GM18907 (cell line): ENCODE data around the gene ITGA8.
"Not testable (repeated sequence)": the region's sequence is repeated elsewhere in the genome, so short reads cannot be mapped to it uniquely, and the experiment has no call there.

Source experiments
- ATAC-seq: cut with Tn5 transposase; IDR thresholded peaks from one replicate; pipeline ENCODE4 v1.9.1; 2021; ENCODE audit warnings: mild to moderate bottlenecking, moderate library complexity; ENCODE audit not compliant: unreplicated experiment

Gene ITGA8

DNA sequence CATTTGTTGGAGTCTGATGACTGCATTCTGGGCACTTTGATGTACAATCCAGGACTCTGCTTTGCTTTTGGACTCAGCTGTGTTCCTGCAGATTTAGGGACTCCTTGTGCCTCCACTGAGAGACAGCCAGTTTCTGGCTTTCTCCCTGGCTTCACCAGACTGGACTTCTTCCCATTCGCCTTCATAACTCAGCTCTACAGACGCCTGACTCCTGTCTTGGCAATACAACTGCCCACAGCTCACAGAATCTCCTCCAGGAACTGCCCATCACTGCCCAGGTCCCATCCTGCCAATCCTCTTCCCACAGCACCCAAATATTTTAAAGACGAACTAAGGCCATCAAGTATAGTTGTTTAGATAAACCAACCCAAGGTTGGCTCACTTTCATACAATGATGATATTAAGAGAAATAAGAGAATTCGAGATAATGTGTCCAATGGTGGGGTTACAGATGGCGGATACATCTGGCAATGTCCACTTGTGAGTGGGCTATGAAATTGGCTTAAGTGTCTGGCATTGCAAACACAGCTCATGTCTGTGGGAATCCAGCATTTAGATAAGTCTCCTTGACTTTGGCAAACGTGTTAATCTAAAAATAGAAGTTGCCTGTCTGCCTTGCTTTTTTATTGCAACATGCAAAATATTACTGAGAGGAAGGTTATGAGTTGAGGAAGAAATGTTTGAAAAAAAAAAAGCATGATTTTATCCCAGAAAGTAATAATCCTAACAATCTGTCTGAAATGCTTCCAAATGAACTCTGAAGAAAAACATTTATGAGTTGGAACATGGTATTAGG is 95.1 kb downstream of the ITGA8 start:
- ATAC-seq, result no peak

DNA sequence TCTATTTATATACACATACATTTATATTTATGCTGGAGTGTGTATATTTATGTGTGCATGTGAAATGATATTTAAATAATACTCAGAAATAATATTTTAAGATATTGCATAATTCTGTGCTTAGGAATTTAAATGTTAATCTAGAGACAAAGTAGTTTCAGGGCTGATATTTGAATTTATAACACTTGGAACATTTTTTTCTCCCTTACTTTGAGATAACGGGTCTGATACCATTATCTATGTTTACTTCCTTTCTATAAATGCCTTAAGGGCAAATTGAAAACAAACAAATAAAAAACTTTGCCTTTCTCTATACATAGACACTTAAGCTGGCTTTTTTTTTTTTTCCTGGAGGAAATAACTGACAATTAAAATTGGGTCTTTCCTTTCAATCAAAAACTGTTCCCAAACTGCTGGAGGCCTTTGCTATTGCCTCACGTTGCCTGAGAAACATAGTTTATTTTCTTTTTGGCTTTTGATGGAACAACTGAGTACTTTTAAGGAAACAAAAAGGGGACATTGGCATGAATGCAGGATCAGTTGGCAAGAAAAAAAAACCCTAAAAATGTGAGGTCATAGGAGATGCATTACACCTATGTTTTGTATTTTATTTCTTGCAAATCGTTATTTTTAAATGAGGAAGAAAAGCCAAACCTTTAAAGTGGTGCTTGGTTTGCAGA is 98.7 kb downstream of the ITGA8 start:
- no peak for ATAC-seq

DNA sequence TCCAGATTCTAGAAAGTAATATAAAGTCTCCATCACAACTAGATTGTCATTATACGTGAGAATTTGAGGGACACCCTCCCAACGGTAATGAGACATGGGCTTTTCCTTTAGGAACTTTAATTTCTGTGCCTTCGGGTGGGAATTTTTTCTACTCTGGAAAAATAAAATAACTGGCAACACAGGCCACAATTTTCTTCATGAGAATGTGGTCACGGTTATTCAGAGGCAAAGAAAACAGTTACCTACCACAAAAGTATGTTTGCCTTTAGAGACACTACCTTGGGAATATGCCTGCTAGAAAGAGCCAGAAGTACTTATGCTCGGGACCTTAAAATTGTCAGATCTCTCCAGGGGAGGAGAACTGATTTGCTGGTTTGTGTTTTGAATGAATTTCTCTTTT is 99.4 kb downstream of the ITGA8 start:
- ATAC-seq, result no peak

DNA sequence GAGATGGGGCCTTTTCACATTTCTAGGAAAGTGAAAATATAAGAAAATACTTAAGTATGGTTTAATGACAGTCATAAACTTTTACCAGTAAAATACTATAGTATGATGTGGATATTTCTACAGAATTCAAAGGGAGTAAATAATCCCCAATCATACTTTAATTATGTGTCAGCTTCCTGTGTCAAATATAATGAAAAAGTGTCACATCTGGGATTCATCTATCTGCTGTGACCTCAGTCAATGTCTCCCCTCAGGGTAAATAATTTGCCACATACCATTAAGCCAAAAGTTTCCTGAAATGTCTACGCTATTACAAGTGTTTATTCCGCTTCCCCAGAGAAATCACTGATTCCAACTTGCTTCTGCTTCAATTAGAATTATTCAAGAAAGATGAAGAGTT is 110.5 kb downstream of the ITGA8 start:
- ATAC-seq, result no peak

DNA sequence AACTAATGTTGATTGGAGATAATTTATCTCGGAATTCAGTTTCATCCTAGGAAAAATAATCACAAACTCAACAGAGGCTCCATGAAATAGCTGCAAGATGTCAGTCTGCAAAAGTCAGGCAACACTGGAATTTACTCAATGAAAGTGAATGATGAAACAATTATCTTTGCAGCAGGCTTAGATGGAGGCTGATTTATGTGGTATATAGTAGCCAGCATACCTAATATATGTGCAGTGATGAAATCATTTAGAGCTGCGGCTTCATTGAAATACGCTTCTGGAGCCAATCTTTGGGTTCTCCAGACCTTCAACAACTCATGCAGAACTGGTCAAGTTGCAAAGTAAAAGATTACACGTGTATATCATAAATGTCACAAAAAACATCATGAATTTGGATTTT is 113.3 kb downstream of the ITGA8 start:
- no peak for ATAC-seq

DNA sequence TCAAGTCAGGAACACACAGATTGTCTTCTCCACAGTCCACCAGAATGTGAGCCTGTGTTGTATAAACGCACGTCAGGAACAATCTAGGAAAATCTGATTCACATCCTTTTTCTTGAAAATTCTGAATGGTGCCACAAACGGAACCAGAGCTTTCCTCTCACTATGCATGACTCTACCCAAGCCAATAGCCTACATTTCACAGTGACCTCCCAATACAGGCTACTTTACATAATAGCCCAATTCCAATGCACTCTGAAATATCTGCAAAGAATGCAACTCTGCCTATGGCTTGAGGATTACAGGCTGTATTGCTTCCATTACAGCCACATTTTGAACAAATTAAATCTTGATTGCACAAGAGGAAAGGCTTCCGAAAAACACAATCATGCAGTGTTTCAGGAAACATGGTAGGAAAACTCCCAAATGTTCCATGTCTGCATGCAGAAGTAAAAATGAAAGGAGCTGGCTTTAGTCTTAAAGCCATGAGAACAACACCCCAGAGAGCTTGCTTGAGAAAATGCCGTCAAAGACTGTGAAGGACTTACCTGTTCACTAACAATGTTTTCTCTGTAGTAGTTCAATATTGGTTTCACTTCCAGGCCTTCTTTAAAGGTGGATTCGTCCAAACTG is 113.9 kb downstream of the ITGA8 start:
- no peak for ATAC-seq

DNA sequence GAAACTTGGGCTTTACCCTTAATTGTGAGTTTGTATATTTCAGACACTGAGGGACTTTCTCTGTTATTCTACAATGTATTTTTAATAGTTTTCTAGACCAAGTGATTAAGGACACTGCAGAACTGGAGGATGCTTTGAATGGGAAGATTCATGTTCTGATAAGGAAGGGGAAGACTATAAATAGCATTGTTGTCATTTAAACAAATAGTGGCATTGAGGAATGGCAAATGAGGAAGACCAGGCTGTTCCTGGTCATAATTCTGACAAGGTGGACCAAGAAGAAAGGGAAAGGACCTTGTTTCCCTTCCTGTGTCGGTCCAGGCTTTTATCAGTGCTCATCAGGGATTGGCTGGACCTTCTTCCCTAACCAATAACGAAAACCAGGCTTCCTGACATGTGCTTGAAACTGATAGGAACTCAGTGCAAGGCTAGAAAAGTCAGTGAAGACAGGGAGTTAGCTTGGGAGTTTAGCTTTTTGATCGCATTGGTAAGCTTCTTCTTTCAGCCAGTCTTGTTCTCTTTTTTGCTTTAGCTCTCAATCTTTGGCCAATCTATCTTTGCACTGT is 116.2 kb downstream of the ITGA8 start:
- no peak for ATAC-seq

DNA sequence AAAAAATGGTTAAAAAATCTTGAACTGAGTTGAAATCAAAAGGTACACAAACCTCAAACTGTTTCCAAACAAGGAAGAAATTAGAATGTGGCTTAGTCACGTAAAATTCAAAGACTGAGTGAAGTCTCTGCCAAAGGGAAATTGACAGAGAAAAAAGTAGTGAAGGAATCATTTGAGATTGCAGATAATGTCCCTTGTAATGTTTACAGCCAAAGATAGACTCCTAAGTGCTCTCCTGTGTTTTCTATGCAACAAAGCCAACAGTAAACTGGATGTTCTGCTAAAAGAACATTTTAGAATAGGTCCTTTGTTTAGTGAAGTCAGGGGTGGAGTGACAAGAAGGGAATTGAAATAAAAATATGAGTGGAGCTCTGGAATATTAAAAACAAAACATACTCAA is 117.9 kb downstream of the ITGA8 start:
- no peak for ATAC-seq

DNA sequence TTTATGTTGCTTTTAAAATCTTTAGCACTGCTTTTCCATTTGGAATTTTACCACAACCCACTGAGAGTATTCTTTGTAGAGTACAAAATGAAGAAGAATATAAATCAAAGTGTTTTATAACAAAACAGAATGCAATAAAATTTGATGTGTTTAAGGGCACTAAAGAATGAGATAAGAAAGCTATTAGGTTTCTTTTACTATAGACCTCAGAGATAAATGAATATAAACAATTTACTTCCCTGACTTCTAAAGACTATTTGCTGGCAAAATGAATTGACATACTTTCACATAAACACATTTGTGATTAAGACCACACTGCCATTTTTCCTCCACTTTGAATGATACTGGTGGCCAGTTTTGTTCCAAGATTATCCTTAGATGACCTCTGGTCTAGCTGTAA is 124.5 kb downstream of the ITGA8 start:
- ATAC-seq, result no peak

DNA sequence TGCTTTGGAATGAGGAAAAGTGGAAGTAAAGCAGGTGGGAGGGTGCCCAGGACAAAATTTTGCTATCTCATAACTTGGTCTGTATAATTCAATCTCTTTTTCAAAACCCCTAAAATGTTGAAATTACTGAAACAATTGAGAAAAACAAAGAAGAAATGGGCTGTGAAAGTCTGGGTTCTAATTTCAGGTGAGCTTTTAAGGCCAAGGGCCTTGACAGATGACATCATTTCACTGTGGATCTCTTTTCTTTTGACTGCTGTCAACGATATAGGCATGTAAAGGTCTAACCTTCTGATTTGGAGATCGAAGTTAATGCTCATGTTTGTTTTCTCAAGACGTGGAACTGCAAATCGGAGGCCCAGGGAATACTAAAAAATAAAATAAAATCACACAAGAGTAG is 127.8 kb downstream of the ITGA8 start:
- ATAC-seq, result no peak

DNA sequence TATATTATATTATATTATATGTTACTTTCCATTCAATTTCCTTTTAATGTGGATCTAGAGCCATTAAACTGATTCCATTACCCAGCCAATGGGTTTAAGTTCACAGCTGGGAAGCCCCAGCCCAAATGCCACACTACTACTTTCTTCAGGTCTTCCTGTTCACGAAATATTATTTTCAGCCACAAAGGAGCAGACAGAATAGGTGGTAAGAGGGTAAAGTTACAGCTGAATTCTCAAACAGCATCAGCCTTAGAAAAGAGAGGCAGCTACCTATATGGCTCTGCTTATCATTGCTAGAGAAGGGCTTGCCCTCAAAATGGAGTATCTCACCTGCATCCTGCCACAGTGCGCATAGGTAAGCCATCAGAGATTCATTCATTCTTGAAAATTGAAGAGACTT is 128.3 kb downstream of the ITGA8 start:
- ATAC-seq, result no peak

DNA sequence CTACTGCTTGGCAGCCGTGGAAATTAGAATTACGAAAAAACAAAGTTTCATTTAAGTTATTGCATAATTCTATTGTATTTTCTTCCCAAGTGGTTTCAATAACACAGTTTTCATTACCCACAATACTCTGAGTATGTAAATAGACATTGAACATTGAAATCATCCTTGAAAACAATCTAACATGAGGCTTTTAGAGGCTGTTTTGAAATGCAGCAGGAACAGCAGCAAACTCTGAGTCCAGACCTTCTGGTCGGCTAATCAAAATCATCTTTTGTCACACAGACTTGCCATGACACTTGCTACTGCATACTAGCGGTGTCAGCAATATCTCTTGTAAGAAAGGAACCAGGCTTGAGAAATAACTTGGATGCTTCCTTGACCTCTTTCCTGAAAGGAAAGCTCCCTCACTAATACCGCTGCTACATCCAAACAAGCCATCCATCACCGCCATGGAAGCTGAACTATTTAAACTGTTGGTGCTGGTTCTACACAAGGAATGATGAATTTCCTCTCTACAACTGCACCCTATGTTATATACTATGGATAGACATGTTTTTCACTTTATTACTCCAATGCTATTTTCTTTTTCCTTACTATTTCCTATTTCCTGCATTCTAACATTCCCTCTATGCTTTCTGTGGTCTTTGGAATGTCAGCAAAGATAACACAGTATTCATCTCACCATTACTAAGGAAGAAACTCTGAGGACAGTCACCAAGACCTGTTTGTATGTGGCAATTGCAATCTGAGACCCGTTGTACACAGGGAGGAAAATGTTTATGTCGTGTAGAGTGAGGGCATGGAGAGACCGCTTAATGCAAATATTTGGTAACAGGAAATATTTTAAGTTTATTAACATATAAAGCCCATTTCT is 130.8 kb downstream of the ITGA8 start:
- no peak for ATAC-seq

DNA sequence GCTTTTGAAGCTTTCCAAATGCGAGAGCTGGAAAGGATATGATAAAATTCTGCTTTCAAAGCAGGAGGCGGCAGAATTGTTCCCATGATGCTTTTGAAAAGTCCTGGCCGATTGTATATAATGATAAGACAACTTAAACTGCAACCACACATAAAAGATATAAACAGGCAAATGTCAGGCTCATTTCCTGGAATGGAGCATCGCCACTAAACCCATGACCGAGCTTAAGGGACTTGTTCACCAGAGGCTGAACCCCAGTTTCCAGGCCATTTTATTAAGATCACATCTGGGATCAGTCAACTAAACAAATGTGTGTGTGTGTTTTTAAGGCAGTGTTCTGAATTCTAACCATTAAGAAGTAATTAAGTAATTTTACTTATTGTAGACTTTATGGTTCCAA is 131.6 kb downstream of the ITGA8 start:
- ATAC-seq, result no peak

DNA sequence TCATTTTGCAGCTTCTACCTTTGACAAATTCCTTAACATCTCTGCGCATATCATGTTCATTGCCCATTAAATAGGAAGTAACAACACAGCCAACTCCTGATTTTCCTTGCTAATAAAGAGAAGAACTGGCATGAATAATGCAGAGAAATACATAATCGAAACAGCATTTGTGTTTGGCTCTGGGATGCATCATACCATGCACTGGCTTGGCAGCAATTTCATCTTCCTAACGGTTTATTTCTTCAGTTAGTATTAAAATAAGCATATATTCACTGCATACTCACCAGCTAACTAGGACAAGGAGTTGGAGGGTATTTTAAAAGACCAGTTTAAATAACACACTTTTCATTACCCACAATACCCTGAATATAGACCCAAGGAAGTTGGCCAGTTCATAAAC is 132.5 kb downstream of the ITGA8 start:
- no peak for ATAC-seq

DNA sequence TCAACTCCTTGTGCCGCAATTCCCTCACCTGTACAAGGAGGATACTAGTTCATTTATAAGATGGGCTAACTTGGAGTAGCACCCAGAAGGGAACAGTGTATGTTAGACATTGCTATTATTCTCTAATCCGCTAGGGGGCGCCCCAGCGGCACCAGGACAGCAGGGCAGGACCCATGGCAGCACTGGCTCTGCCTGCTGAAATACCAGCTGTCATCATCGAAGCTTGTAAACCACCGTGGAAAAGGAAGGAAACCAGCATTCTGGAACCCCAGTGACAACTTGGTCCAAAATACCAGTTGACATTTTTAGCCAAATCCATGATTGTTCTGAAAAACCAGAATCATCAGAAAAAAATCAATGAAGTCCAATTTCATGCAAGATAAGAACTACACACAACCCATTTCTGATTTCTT is 134.4 kb downstream of the ITGA8 start:
- ATAC-seq, result peak; percentile 80

DNA sequence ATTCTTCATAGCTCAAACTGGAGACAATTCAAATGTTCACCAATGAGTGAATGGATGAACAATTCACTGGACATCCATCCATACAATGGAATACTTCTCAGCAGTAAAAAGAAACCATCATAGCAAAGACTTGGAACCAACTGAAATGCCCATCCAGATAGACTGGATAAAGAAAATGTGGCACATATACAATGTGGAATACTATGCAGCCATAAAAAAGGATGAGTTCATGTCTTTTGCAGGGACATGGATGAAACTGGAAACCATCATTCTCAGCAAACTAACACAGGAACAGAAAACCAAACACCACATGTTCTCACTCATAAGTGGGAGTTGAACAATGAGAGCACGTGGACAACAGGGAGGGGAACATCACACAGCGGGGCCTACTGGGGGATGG is 136.8 kb downstream of the ITGA8 start:
- not testable (repeated sequence) for ATAC-seq

DNA sequence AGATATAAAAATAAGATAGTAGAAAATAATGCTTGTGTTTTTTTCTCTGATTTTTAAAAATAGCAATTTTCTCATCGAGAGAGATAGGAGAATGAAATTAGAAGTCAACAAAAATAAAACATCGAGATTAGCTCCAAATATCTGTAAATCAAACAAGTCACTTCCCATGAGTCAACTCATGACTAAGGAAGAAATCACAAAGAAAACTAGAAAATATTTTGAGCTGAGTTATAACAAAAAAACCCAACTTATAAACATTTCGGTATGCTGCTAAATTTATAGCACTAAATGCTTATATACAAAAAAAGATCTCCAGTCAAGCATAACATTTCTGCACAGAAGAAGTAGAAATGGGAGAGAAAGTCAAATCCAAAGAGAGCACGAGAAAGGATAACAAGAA is 140.1 kb downstream of the ITGA8 start:
- ATAC-seq, result no peak

DNA sequence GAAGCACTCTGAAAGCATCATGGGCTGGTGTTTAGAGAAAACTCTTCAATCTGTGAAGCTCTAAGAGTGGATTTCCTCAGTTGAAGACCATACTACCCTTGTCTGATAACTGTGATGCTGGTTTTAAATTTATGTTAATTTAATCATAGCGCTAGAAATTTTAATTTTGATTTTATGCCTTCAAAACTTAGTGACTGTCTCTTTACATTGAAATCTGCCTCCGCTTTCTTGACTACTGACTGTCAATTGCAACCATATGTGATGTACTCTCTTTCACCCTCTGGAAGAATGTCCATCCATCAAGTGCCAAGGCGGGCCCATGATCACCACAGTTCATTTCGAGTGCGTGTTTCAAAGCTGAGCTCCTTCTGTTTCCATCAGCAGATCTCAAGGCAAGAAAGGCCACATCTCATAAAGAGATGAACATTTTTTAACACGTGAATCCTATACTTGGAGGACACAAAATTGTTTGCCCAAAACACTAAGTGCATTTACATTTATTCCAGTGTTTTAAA is 147.1 kb downstream of the ITGA8 start:
- no peak for ATAC-seq

DNA sequence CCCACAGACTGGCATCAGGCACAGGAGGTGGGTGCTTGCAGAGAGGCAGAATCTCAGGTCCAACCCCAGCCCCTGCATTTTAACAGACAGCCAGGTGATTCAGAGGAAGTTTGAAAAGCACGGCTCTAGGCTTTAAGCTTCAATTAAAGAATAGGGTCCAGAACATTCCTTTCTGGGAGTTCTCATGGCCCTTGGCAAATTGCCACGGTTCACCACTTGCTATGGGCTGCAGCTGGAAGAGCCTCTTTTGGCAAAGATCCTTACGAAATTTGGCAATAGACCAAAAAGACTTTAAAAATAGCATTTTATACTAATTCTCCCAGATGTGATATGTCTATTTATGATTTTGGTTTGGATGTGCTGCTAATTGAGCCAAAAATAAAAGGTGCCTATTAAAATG is 148.1 kb downstream of the ITGA8 start:
- ATAC-seq, result no peak

DNA sequence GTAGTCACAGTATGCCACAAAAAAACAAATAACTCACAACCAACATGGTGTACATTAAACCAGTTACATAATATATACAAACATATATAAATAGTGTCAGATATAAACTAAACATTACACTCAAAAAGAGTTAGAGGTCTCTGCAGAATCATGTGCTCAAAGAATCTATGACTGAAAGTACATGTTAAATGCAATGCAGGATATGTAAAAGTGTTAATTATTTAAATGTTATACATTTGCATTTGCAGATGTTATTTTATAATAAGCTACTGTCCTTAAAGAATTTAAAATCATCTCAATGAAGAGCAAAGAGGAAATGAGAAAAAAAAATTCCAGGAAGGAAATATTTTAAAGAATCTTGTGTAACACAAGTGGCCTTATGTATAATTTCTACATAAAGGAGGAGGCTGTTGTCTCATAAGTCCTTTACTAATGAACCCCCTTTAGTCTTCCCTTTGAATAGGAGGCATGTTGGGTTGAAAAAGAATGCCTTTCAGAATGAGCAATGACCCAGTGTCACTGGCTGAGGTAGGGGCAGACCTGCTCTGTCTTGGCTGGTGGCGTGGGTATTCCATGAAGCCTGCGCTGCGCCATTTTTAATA is 148.9 kb downstream of the ITGA8 start:
- ATAC-seq, result no peak
